ENCODE results near the gene GCN1.

GCN1 gene

DNA sequence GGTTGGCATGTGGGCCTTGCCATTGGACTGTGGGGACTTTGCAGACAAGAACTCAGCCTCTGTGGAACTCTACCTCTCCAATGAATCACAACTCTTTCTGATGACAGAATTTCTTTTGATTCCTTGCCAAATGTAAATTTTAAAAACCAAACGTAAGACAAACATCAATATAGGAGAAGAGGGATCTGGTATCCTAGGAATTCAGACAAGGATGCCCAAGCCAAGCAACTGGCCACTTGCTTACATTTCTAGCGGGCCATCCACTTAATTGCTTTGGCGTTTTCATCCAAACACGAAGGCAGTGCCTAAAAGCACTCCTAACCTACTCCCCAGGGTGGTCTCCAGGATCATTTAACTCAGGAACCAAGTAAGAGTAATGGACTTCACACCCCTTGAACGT lies 54.6 kb downstream of the GCN1 start:
- DNase-seq (ENCODE audit: low read depth) = no peak

DNA sequence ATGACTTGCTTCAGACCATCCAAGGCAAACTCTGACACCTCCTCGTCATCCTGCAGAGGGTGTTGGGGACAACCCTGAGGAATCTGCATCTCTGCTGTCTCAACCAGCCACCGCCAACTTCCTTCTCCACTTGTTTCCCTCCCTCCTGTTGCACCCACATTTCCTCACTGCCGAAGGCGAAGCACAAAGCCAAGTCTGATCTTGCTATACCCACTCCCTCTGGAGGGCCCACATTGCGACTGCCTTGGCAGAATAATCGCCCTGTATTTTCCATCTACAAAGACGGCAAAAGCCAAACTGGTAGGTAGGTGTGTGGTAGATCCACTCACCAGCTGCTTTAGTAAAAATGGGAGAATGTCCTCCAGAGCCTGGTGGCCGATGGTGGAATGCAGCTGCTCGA lies 56.1 kb downstream of the GCN1 start:
- DNase-seq (ENCODE audit: low read depth) = no peak

DNA sequence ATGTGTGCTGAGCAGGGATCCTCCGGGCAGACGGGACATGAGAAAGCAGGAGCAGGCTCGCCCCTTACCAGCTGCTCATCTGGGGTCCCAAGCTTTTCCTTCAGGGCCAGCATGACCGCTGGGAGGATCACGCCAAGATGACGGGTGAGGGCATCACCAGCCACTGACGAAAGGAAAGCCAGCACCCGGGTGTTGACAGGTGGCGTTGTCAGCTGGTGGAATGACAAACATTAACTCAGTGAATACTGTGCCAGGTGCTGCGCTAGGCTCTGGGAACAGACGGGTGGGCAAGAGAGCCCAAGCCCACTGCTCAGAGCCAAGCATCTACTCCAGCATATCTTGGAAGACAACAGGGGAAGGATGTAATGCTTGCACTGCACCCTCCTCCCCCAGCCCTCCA lies 56.7 kb downstream of the GCN1 start:
- no peak for DNase-seq (ENCODE audit: low read depth)

DNA sequence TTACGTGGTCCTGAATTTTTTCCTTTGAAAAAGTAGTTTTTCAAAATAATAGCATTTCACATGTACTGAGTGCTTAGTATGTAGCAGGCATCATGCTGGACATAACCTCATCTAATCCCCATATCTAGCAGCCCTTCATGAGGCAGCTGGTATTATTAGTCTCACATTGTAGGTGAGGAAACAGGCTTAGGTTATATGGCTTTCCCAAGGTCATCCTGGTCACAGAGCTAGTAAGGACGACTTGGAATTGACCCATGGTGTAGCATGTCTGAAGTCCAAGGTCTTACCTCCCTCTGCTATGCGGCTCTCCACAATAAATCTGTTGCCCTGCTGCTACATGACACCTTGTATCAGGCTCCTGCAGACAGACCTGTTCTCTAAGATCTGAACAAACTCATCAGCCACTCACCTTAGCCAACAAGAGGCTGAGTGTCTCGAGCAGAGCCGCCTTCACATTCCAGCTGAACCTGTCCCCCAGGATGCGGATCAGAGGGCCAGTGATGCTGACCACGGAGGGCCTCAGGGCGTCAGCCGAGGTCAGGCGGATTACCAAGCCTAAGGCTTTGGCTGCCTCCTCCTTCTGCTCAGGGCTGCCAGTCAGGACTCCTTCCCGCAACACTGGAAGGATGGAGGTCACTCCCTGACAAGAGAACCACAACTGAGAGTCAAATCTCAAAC lies 58.3 kb downstream of the GCN1 start:
- no peak for DNase-seq (ENCODE audit: low read depth)

DNA sequence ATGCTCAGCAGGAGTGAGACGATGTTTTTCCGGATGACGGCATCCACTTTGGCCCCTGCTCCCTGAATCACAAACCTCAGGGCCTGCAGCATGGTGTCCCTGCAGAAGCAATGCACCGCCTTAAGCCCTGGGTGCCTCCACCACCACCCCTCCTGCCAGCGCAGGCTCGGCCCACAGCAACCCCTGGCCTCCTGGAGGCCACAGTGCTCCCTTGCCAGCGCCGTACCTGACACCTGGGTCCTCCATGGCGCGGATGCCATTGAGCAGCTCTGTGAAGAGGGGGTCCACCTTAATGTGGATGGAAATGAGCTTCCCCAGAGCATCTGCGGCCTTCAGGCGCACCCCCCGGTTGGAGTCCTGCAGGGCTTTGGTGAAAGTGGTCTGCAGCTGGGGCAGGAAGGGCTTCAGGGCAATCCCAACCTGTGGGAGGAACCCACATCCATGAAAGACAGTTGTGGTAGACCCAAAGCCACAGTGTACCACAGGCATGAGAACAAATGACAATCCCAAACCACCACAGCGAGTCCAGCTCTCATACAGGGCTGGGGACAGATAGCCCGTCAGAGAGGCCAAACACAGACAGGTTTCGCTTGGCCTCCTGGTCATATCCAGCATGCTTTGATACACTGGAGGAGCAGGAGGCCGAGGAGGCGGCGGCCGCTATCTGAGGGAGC lies 60.1 kb downstream of the GCN1 start:
- no peak for DNase-seq (ENCODE audit: low read depth)

DNA sequence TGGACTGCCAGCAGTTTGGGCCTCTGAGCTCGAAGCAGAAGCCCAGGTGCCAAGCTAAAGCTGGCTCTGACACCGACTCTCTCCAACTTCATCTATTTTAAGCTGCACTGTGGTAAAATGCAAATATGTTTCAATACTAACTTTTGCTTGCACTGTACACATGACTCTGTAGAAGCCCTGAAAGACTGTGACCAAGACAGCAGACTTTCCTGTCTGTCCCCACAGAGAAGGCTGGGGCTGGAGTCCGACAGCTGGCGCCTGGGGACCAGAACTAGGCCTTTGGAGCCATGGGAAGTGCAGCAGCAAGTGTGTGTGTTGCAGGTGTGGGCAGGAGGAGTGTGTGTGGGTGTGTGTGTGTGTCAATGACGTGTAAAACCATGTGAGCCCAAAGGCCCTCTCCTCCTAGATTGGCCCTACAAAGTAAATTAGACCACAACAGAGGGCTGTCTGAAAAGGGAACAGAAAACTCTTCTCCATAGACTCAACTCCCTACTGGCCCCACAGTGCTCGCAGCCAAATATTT lies 61.6 kb downstream of the GCN1 start:
- DNase-seq (ENCODE audit: low read depth) = no peak

DNA sequence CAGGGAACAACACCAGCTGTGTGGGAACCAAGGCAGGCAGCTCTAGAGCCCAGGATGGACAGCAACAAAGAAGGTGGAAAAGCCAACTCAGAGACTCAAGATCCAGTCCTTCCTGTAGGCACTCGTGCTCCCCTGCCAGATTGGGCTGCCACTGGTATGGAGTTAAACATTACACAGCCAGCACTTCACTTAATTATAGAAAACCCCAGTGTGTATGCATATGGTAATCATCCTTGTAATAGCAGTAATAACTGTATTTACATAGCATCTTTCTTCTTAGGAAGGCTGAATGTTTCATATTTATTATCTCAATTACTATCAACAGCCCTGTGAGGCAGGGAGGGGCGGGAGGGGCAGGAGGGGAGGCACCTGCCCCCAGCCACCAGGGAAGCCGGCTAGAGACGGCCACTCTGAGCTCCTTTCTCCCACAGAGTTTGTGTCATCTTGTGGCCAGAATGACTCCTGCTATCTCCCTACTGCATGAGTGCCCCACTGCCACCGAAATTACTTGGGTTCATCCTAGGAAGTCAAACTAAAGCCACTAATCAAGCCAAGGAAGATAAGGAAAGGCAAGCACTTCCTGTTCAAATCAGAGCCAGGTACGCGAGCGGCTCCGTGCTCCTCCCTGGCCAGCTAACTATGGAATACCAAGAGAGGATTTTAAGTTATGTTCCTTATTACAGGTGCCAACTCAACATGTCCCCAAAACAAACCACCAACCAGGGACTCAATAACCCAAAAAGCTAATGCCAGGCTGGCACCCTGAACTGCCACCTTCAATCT lies 62.3 kb downstream of the GCN1 start:
- no peak for DNase-seq (ENCODE audit: low read depth)

DNA sequence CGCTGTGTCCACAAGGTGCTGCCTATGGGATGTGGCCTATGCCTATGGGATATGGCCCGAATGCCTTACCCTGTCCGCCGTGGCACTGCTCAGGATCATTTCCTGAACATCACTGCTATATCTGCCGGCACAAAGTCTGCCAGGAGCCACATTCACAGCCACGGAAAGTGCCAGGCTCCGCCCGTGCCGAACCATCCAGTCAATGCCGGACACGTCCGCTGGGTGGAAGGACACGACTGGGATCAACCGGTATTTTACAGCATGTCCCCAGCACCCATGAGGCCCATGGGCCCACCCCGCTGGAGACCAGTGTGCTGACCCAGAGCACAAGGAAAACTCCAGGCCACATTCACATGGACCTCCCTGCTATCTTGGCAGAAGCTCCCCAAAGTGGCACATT lies 63.4 kb downstream of the GCN1 start:
- DNase-seq (ENCODE audit: low read depth) = no peak

DNA sequence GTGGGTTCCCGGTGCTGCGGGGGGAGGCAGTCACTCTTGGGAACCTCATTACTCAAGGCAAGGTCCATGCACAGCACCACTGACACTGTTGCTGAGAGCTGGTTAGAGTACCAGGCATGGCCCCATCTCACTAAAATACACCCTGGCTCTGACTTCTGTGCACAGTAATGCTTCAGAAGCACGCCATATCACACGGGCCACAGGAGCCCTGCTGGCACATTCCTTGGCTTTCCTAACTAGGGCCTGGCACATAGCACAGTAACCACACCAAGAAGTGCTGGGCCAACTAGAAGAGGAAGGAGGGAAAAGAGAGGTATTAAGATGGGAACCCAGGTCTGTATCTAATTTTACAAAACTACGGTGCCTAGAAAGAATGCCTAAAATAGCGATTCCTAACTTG lies 64.5 kb downstream of the GCN1 start:
- DNase-seq (ENCODE audit: low read depth) = no peak

DNA sequence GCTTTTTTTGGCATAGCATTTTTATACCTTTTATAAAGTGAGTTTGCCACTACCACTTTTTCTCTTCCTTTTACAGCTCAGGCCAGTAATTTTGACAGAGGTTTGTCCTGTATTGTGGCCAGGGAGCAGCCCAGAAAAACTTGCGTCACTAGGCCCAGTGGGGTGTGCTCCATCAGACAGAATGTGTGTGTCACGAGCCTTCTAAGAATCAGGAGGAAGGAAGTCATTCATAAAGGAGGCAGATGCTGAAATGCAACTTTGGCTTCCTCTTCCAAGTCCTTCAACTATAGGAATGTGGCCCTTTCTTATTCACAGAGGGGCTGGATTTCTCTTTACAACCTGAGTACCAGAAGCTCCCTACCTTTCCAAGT lies 67.9 kb downstream of the GCN1 start:
- no peak for DNase-seq (ENCODE audit: low read depth)

DNA sequence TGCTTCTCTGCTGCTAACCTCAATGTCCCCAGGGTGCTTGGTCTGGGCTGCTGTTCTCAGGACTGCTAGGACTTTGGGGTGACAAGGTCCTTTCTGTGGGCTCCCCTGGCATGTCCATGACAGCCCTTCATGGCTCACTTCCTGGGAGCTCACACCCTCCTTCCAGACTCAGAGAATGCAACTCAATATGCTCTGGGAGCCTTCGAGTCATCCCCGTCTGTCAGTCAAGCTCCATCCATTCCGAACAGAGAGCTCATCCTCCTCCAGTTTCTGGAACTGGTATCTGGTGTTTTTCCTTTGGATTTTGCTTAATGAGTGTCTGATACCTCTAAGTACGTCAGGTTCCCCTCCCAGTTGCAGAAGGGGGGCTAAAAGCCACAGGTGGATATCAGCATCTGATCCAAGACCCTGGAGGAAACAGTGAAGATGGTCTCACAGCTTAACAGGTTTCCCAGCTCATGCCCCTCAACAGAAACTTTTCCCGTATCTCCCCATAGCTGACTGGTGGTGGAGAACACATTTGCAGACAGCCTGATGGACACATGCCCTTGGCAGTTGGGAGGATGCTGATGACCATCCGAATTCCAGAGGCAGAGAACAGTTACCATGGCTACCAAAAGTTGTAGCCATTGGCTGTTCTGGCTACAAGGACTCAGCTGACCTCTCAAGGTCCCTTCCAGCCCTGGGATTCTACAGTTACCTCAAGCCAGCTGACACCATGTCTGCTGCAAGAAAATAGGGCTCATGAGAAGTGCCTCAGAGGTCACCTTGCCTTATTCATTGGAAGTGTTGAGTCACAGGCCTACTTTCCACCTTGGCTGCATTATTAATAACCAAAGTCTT lies 68.5 kb downstream of the GCN1 start:
- DNase-seq (ENCODE audit: low read depth) = peak; percentile 45

DNA sequence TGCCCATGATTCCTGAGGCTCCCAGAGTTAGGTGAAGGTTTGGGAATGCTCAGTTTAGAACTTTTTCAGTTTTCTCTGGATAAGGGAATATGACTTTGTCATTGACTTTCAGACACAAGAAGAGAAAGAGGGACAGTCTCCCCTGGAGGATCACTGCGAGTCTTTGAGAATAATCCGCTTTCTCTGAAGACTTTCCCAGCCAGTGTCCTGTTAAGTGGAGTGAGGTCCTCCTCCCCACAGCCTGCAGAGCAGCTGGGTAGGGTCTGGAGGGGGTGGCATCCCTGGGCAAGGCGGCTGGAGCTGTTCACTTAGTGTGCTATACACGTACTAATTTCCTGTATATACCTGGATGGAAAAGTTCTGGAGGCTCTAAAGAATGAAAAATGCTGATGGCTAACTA lies 69.5 kb downstream of the GCN1 start:
- DNase-seq (ENCODE audit: low read depth) = no peak

DNA sequence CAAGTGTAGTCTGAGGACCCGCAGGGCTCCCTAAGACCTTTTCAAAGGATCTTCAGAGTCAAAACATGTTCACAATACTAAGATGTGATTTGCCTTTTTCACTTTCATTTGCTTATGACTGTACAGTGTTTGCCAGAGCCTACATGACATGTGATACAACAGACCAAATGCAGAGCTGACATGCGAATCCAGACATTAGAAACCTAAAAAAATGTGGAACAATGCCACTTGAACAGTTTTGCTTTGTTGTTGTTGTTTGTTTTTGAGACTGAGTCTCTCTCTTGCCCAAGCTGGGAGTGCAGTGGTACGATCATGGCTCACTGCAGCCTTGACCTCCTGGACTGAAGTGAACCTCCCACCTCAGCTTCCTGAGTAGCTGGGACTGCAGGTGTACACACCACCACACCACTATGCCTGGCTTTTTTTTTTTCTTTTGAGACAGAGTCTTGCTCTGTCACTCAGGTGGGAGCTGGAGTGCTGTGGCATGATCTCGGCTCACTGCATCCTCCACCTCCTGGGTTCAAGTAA lies 72.7 kb downstream of the GCN1 start:
- DNase-seq (ENCODE audit: low read depth) = no peak

DNA sequence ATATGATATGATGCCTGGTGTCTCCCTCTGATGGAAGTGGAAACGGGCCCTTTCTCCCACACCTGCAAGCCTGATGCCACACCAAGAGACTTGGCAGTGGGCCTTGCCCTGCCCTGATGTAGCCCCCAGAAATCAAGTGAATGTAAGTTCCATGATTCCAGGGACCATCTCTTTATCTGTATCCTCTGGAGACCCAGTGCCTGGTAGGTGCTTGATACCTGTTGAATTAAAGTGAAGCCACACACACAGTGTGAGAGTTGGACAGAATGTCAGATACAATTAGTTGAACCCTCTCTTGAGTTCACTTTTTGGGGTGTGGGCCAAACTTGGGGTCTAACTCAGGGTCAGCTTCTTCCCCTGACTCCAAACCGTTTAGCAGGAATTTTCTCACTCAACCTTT lies 73.2 kb downstream of the GCN1 start:
- no peak for DNase-seq (ENCODE audit: low read depth)

DNA sequence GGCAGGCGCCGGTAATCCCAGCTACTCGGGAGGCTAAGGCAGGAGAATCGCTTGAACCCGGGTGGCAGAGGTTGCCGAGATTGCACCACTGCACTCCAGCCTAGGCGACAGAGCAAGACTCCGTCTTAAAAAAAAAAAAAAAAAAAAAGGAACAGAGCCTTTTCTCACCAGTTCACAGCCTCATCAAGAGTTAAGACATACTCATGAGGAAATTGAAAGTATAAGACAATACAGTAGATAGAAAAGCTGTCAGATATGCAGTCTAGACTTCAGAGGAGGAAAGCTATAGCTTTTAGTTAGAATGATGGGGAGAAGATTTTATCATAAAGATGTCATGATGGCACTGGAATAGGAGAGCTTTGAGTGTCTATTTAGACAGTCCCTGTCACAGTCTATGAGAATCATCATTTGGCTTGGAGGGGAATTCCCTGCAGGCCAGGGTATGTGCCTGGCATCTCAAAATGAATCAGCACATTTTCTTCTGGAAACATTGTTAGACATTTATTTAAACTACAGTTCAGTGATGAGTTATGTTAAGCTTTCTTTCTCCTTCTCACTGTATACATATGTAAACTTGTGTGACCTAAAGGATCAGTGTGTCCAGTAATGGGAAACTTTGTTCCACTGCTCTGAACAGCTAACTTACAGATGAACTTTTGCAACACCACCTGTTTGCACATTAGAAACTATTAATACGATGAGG lies 75.1 kb downstream of the GCN1 start:
- peak; percentile 69 for DNase-seq (ENCODE audit: low read depth)

DNA sequence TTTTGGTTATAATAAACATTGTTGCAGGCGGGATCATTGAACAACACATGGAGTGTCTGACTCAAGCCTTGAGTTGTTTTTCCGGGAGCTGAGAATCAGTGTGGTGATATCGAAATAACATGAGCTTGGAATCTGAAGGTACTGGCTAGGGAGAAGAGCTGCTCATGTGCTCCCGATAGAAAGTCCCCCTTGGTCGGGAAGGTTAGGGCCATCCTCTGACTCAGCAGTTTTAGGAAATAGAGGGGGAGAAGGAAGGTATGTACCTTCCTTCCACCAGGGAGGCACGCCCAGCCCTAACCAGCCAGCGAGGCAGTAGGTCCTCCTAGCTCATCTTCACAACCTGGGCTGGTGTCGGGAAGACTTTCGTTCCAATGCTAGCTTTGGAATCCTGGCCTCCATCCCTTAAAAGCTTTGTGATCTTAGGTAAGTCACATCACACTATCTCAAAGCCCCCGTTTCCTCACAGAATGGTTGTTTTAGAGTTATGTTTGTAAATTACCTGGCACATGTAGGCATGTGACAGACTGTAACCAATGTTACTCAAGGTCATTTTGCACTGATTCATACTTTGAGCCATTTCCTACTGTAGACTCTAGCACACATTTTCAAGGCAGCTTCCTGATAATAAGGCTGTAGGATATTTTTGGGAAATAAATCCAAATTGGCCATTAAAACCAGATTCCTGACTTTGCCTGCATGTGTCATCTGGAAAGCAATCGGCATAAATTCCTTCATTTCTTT lies 76.0 kb downstream of the GCN1 start:
- DNase-seq (ENCODE audit: low read depth) = peak; percentile 75

DNA sequence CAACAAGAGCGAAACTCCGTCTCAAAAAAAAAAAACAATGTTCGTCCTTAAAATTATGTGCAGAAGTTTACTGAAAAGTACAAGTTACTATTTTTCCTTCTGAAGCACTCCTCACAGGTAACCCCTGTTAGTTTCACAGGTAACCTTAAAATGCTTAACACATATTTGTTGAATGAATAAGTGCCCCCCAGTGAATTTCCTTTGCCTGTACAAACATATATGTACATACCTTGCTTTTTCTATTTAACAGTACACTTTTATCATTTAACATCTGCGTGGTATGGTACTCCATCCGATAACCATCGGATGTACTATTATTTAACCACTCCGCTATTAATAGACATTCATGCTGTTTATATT lies 76.6 kb downstream of the GCN1 start:
- DNase-seq (ENCODE audit: low read depth) = no peak

DNA sequence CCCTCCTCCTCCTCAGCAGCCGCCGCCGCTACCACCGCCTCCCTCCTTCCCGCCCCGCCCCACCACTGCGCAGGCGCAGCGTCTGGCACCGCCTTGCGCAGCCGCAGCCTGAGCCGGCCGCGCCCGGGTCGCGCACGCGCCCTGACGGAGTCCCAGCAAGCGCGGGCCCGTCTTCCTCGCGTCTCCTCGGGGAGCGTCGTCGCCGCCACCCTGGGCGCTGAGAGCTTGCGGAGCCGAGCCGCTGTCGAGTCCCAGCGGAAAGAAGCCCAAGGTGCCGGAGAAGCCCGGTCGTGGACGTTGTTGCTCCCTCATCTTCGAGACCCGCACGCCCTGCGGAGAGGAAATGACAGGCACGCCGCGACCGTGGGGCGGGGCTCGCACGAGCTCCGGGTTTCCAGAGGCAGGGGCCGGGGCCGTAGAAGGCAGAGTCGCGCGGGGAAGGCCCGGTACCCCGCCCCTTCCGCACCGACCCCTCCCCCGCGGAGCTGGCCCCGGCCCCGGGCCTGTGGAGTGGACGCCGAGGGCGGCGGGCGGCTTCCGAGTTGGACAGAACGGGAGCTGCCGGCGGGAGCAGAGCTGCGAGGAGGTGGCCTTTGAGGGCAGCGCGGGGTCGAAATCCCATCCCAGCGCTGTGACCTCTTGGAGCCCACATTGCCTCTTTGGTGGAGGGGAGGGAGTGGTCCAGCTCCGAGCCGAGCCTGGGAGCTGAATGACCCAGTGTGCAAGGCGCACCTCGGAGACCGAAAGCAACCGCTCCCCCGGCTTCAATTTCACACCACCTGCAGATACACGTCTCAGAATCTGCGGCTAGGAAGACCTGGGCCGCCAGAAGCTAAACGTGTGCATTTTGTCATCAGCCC lies 77.5 kb downstream of the GCN1 start:
- peak; percentile 93 for DNase-seq (ENCODE audit: low read depth)

DNA sequence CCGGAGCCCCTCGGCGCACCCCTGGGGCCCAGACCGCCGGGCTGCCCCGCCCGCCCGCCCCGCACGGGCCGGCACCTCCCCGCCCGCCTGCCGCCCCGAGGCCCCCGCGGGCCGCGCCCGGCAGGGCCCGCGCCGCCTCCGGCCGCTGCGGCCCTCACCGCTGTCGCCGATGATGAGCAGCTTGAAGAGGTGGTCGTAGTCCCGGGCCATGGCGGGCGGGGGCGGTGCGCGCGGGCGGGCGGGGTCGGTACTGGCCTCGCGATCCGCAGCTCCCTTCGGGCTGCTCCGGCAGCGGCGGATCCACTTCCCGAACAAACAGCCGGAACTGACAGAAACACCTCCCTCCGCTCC lies 78.1 kb downstream of the GCN1 start, which contains the start of gene RAB35:
Gene RAB35, minus strand, starts transcription at position 313 of the 351 bp plus-strand sequence. Its CDS starts 103 bp downstream, at position 210.
- no peak for DNase-seq (ENCODE audit: low read depth)
